ENCODE results near the gene RACK1.
A peak's percentile ranks its signal among the peaks of the same experiment; 100 is the strongest.

The RACK1 gene

GRCh38 chr5:181259974-181260719 lies 16.4 kb upstream of the RACK1 start:
- no peak for DNase-seq (ENCODE audit: low spot score)

- no peak for DNase-seq (ENCODE audit: low spot score)
Observed at GRCh38 chr5:181259283-181259682, 15.6 kb upstream of the RACK1 start.

GRCh38 chr5:181258576-181258975 lies 14.9 kb upstream of the RACK1 start:
- no peak for DNase-seq (ENCODE audit: low spot score)

- DNase-seq (ENCODE audit: low spot score): no peak
Observed at GRCh38 chr5:181255836-181256578, 12.3 kb upstream of the RACK1 start.

- DNase-seq (ENCODE audit: low spot score): no peak
Observed at GRCh38 chr5:181255276-181255675, 11.6 kb upstream of the RACK1 start.

- DNase-seq (ENCODE audit: low spot score): no peak
Observed at GRCh38 chr5:181248277-181248676, 4.6 kb upstream of the RACK1 start.

GRCh38 chr5:181246276-181247049 lies 2.8 kb upstream of the RACK1 start:
- peak; percentile 65 for DNase-seq (ENCODE audit: low spot score)

- no peak for DNase-seq (ENCODE audit: low spot score)
Observed at GRCh38 chr5:181245427-181246275, 1.9 kb upstream of the RACK1 start.

GRCh38 chr5:181243018-181243563 lies 615 bp downstream of the RACK1 start:
- no peak for DNase-seq (ENCODE audit: low spot score)

GRCh38 chr5:181242031-181242451 lies 1.7 kb downstream of the RACK1 start:
- DNase-seq (ENCODE audit: low spot score): no peak

- no peak for DNase-seq (ENCODE audit: low spot score)
Observed at GRCh38 chr5:181241393-181241975, 2.2 kb downstream of the RACK1 start.

- no peak for DNase-seq (ENCODE audit: low spot score)
Observed at GRCh38 chr5:181239062-181239663, 4.5 kb downstream of the RACK1 start.

- no peak for DNase-seq (ENCODE audit: low spot score)
Observed at GRCh38 chr5:181237729-181238385, 5.8 kb downstream of the RACK1 start.

GRCh38 chr5:181236954-181237641 lies 6.6 kb downstream of the RACK1 start:
- DNase-seq (ENCODE audit: low spot score): no peak

- no peak for DNase-seq (ENCODE audit: low spot score)
Observed at GRCh38 chr5:181236471-181236870, 7.2 kb downstream of the RACK1 start.

- no peak for DNase-seq (ENCODE audit: low spot score)
Observed at GRCh38 chr5:181235689-181236366, 7.9 kb downstream of the RACK1 start.

GRCh38 chr5:181235323-181235688 lies 8.4 kb downstream of the RACK1 start:
- DNase-seq (ENCODE audit: low spot score): no peak

GRCh38 chr5:181234455-181235306 lies 9.0 kb downstream of the RACK1 start:
- no peak for DNase-seq (ENCODE audit: low spot score)
